Mesodermal cell (in vitro differentiated cells): ENCODE measurements around the gene TRIM9. TPM values are rescaled to one million over a fixed set of nuclear protein-coding genes. Genes with fewer than 3 reads are reported as not detected.

ENCODE experiments used
- H3K27ac ChIP-seq: 2 replicates; pipeline ENCODE4 v1.7.0; 2013; ENCODE audit warnings: mild to moderate bottlenecking, low read depth, low read length, moderate library complexity; ENCODE audit not compliant: severe bottlenecking
- H3K36me3 ChIP-seq: 2 replicates; pipeline ENCODE4 v1.7.1; 2013; ENCODE audit warnings: mild to moderate bottlenecking, low read length, moderate library complexity; ENCODE audit not compliant: control insufficient read depth, insufficient read depth
- H3K4me1 ChIP-seq: one replicate; pipeline ENCODE4 v1.7.1; 2013; ENCODE audit warnings: mild to moderate bottlenecking, low read length; ENCODE audit not compliant: insufficient read depth, control insufficient read depth, poor library complexity, severe bottlenecking
- H3K4me3 ChIP-seq: 2 replicates; pipeline ENCODE4 v1.7.0; 2013; ENCODE audit warnings: low read length, control low read depth, mild to moderate bottlenecking; ENCODE audit not compliant: insufficient read depth, poor library complexity, severe bottlenecking; ENCODE audit errors: extremely low read depth
- H3K9me3 ChIP-seq: 2 replicates; pipeline ENCODE4 v1.7.1; 2013; ENCODE audit warnings: mild to moderate bottlenecking, low read length, moderate library complexity; ENCODE audit not compliant: control insufficient read depth
- WGBS, 2 experiments: methylation state at CpG; one replicate each; pipeline ENCODE4 v1.1.5; 2013; ENCODE audit warnings: missing lambda C conversion rate in 2 of 2; ENCODE audit not compliant: insufficient coverage in 2 of 2; 5-methylcytosine and 5-hydroxymethylcytosine counted together
- polyA plus RNA-seq, 2 experiments: library from polyadenylated mRNA; stranded (reverse); fragments of 50-300 nt; gene quantifications; one replicate each; pipeline ENCODE4 v1.2.3, GENCODE V29; 2013

Gene TRIM9
- polyA plus RNA-seq (2013, experiment 1 of 2) = 2.8 TPM
- polyA plus RNA-seq (2013, experiment 2 of 2) = 1.8 TPM

DNA sequence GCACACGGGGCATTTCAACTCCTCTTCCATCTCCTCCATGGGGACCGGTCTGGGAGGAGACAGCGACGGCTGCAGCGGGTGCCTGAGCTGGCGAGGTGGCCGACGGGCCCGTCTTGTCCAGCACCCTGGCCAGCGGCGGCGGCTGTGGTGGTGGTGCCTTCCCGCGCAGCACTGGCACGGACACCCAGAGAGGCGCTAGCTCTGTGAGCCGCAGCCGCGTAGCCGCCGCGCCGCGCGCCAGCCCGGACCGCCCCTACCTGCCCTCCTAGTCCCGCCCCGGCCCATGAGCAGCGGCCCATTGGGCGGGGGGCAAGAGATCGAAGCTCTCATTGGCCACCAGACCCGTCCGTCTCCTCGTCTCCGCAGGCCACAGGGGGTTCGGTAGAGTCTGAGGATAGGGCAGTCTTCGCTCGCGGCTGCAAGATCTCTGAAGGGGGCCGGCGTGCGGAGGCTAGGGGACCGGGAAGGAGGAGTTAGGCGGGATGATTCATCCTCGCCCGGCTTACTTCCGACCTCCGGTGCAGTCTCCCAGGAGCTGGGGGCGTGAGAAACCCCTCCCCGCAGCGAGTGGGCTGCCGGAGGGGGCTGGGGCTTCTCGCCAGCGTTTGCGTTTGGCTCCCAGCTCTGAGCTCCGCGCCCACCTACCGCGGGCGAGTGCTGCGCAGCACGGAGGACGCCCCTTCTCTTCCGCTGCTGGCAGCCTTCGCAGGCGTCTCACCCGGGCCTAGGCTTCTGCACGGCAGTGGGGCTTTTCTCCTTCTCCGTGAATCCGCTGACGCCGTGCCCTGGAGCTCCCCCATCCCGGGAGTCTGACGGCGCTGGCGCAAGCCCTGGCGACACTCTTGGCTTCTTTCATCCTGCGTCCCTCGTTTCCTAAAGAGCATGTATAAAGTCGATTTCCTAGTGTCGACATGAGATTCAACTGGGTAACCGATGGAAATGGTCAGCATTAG lies at the start of gene TRIM9:
TRIM9 (minus strand) TSS at position 205 of the 953 bp plus-strand sequence; CDS start at position 39, 166 bp downstream.
- H3K36me3 ChIP-seq = no peaks in the 10 kb centered on the region
- no peaks in the 10 kb centered on the region for H3K9me3 ChIP-seq
- WGBS, 2 experiments = 0 to 1% methylated on average over 47 to 69 of the region's 83 CpGs
- peak within 1 kb of the TSS; percentile 78 for H3K27ac ChIP-seq
- peaks cover 6% of the 10 kb centered on the region for H3K4me1 ChIP-seq
- H3K4me3 ChIP-seq = peak within 1 kb of the TSS; percentile 52

DNA sequence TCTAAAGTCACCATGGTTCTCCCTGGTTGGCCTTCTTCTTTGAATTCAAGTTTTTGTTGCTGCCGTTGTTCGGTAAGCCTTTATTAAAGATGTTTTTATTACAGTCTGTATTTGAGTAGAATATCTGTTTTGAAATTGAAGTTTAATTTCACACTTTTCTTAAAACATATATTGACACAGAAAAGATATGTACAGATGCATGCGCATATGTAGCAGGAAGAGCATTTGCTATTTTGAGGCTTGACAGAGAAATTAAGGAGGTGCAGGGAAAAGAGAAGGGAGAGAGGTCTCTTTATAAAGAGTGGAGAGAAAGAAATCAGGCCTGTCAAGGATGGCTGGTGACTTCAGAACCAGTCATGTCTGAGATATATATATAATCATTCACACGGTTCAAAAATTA lies 46.0 kb upstream of the TRIM9 start:
- no peak overlapping the region for H3K4me3 ChIP-seq
- H3K27ac ChIP-seq = no peak overlapping the region
- H3K36me3 ChIP-seq = no peaks in the 10 kb centered on the region
- no peaks in the 10 kb centered on the region for H3K9me3 ChIP-seq
- no CpG with 5 or more reads among the region's 4 CpGs for WGBS, 2 experiments
- no peaks in the 10 kb centered on the region for H3K4me1 ChIP-seq

DNA sequence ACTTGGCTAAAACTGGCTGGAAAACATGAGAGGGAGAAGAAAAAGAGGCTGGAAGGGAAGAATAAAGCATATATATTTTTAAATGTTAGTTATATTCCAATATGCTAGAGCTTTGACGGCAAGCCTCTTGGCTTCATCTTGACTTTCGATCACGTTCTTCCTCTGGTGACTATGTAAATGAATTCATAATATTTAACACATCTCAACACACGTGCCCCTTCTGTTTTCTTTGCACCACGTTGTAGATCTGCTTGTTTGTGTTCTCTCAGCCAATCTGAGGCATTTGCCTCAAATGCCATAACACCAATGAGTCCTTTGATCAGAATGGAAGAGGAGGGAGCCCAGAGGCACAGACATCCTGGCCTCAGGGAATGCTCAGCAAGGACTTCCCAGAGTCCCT lies 45.4 kb upstream of the TRIM9 start:
- Histone ChIP-seq H3K4me3 (no peak overlapping the region), H3K9me3 (no peaks in the 10 kb centered on the region), H3K4me1 (no peaks in the 10 kb centered on the region), H3K36me3 (no peaks in the 10 kb centered on the region), H3K27ac (no peak overlapping the region)
- 100% methylated on average over 1 of the region's 5 CpGs; no CpG with 5 or more reads in 1 of the 2 experiments for WGBS, 2 experiments

DNA sequence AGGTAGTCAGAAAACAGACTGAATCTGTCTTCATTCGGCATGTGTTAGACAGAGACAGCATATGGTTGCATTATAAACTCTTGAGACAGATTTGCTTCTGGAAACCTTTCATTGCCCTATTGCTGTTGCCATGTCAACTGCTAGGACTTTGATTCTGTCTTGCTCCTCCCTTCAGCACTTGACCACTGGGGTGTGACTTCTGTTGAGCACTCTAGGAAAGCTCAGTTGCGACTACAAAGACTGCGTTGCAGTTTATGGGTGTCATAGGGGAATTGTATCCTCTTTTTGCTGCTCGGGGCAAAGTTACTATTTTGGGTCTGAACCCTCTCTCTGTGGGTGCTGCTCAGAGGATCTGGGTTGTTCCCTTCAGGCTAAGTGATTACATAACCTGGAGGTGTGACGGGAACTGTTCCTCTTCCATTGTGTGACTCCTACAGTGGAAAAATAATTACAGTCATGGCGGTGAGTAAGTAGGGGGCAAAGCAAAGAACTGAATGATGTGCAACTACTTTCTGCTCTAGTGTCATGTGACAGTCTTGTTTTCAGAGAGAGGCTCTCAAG lies 44.3 kb upstream of the TRIM9 start:
- 92 to 94% methylated on average over 4 to 5 of the region's 6 CpGs for WGBS, 2 experiments

DNA sequence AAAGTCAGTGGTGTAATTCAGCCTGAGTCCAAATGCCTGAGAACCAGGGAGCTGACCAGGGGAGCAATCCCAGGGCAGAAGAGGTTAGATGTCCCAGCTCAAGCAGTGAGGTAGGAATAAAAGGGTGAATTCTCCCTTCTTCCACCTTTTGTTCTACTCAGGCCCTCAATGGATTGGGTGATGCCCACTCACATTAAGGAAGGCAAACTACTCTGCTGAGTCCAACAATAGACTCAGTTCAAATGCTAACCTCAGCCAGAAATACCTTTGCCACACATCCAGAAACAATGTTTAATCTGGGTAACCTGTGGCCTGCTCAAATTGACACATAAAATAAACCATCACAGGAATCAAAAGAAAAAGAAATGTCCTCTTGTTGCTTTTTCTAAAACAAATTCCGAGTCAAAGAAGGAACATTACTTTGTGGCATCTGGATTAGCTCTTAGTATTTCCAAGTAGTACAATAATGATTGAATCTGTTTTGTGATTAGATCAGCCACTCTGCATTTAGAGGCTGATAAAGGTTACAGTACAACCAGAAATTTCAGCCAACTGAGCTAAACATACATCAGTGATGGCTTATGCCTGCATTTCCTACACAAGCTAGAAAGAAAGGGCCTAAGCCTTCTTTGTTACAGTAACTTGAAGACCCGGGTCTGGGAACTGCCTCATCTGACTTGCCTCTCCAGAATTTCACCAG lies 43.6 kb upstream of the TRIM9 start:
- no peak overlapping the region for H3K27ac ChIP-seq
- no peak overlapping the region for H3K4me3 ChIP-seq
- no peaks in the 10 kb centered on the region for H3K9me3 ChIP-seq
- H3K36me3 ChIP-seq = no peaks in the 10 kb centered on the region
- 86% methylated on average over 1 of the region's 2 CpGs; no CpG with 5 or more reads in 1 of the 2 experiments for WGBS, 2 experiments
- H3K4me1 ChIP-seq = no peaks in the 10 kb centered on the region

More for the DNA sequence above, 44.3 kb upstream of the TRIM9 start:
- Histone ChIP-seq H3K9me3 (no peaks in the 10 kb centered on the region), H3K4me3 (no peak overlapping the region), H3K27ac (no peak overlapping the region), H3K4me1 (no peaks in the 10 kb centered on the region), H3K36me3 (no peaks in the 10 kb centered on the region)

DNA sequence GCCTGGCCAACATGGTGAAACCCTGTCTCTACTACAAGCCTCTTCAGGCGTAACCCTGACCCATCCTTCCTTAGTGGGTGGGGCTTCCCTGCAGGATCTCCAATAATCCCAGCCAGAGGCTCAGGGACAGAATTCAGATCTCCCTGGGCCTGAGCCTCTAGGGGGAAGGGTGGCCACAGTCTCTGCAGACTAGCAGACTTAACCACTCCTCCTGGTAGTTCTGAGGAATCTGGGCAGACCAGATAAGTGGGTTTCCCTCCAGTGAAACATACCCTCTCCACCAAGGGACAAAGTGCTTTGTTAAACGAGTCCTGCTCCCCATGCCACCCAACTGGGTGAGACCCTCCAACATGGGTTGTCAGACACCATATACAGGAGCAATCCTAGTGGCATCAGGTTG lies 36.6 kb upstream of the TRIM9 start:
- 86% methylated on average over 1 of the region's 2 CpGs; no CpG with 5 or more reads in 1 of the 2 experiments for WGBS, 2 experiments
- H3K4me1 ChIP-seq = peaks cover 2% of the 10 kb centered on the region
- no peaks in the 10 kb centered on the region for H3K36me3 ChIP-seq
- H3K4me3 ChIP-seq = no peak overlapping the region
- no peak overlapping the region for H3K27ac ChIP-seq
- no peaks in the 10 kb centered on the region for H3K9me3 ChIP-seq

DNA sequence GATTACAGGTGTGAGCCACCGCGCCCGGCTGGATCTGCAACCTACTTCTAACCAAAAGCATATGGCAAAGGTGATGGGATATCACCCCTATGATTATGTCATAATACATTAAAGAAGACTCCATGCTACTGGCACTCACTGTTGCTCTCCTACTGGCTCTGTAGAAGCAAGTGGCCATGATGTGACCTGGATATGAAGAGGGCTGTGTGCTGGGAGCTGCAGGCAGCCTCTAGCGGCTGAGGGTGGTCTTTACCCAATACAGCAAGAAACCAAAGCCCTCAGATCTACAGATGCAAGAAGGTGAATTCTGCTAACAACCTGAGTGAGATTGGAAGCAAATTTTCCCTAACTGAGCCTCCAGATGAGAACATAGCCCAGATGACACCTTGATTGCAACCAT lies 34.2 kb upstream of the TRIM9 start:
- no CpG with 5 or more reads among the region's 4 CpGs for WGBS, 2 experiments
- peaks cover 2% of the 10 kb centered on the region for H3K4me1 ChIP-seq

DNA sequence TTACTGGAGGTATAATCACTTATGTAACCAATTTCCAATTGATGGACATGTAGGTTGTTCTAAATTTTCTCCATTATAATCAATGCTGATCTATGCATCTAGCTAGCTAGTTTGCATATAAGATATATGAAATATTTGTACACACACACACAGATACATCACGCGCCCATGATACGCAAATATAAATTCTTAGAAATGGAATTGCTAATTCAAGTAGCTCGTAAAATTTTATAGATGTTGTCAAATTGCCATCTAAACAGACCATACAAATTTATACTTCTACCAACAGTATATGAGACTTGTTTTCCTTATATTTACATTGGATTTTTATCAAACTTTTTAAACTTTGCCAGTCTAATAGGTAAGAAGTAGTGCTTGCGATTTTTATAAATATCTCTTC lies 29.1 kb upstream of the TRIM9 start:
- Histone ChIP-seq H3K36me3 (no peaks in the 10 kb centered on the region), H3K4me1 (peaks cover 16% of the 10 kb centered on the region), H3K27ac (no peak overlapping the region), H3K9me3 (no peaks in the 10 kb centered on the region), H3K4me3 (no peak overlapping the region)
- WGBS, 2 experiments = no CpG with 5 or more reads among the region's 5 CpGs

More for the DNA sequence above, 34.2 kb upstream of the TRIM9 start:
- Histone ChIP-seq H3K9me3 (no peaks in the 10 kb centered on the region), H3K4me3 (no peak overlapping the region), H3K36me3 (no peaks in the 10 kb centered on the region), H3K27ac (no peak overlapping the region)

DNA sequence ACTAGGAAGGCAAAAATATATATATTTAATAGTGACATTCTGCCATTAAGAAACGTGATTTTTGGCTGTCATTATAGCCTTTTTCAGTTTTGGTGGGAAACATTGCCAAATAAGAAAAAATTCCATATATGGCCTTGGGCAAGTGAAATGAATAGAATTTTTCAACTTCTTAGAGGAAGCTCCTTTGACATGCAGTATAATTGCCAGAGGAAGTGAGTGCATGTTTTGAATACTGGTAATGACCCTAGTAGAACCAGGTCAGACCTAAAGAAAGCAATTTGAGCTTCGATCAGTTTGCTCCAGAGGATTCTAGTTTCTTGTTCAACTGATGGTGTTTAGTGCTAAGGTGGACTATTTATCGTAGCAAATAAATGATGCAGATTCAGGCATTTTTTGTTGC lies 26.2 kb upstream of the TRIM9 start:
- peaks cover 16% of the 10 kb centered on the region for H3K4me1 ChIP-seq
- whole genome bisulfite sequencing, 2 experiments = 50 to 60% methylated on average over 1 of the region's 3 CpGs
- no peak overlapping the region for H3K4me3 ChIP-seq
- H3K9me3 ChIP-seq = no peaks in the 10 kb centered on the region
- no peaks in the 10 kb centered on the region for H3K36me3 ChIP-seq
- no peak overlapping the region for H3K27ac ChIP-seq

DNA sequence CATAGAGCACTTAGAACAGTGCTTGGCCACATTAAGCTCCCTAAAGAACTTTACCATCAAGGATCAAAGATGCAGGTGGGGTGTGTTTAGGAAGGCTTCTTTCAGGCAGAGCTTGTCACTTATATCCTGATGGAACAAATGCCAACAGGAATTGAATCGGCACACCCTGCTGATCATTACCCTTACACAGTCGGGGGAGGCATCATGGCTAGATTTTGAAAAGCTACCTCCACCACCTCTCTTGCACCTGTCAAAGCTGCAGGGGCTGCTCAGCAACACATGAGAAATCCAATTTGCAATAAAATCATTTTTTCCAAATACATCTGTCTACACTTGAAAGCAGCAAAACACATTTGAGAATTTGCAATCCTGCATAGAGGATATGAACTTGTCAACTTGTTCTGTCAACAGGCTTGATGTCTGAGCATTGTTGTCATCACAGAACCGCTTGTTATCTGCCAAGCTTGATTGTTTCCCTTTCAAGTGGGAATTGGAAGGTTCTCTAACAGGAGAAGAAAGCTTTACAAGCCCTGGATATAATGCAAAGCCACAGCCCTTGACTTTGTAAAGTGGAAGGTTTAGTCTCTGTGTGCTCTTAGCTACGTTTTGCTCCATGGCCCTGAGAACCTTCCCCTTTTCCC lies 24.6 kb upstream of the TRIM9 start:
- H3K9me3 ChIP-seq = no peaks in the 10 kb centered on the region
- no peak overlapping the region for H3K27ac ChIP-seq
- no peak overlapping the region for H3K4me3 ChIP-seq
- 77 to 80% methylated on average over 3 to 4 of the region's 4 CpGs for WGBS, 2 experiments
- peaks cover 16% of the 10 kb centered on the region for H3K4me1 ChIP-seq
- no peaks in the 10 kb centered on the region for H3K36me3 ChIP-seq
